Measurements from ENCODE around the gene SPNS2. TPM values are rescaled to one million over a fixed set of nuclear protein-coding genes. Genes with fewer than 3 reads are reported as not detected.
A peak's percentile ranks its signal among the peaks of the same experiment; 100 is the strongest.

SPNS2 gene
- polyA plus RNA-seq (2012; rRNA removed), result 0.08 TPM in 1 of 2 replicates, not detected in the other
- polyA plus RNA-seq (2012; cell fraction: cytosol; rRNA removed), result 0.05 and 0.08 TPM in 2 replicates
- 0.14 and 0.19 TPM in 2 replicates for polyA plus RNA-seq (2012; cell fraction: nucleus; rRNA removed)

- peak; percentile 97 for DNase-seq
- H3K9ac ChIP-seq, result no peak within 1 kb of the TSS
- peak within 1 kb of the TSS; percentile 60; the same call in 1 of the 2 replicates for H3K4me2 ChIP-seq
- no peaks in the 10 kb centered on the region for H3K9me3 ChIP-seq
- H3K27me3 ChIP-seq (ENCODE audit: insufficient read depth), result peaks cover 35% of the 10 kb centered on the region
- WGBS (ENCODE audit: low lambda C conversion rate), result 2% methylated on average over 33 of the region's 117 CpGs
- POLR2A ChIA-PET, result no interaction called here
- peaks cover 5% of the 10 kb centered on the region for H3F3A ChIP-seq (replicated peaks; ENCODE audit: insufficient read depth)
- TF ChIP-seq RXRA (IDR thresholded peaks at IDR 0.05; ENCODE audit: borderline replicate concordance, low read depth) (no peak), GABPA (IDR thresholded peaks at IDR 0.05; ENCODE audit: low read depth) (no peak), EP300 (IDR thresholded peaks at IDR 0.05; ENCODE audit: borderline replicate concordance in 1 of 2, low read depth in 1 of 2, low read length in 1 of 2) (no peak), GATA2 (CRISPR knock-in tag; IDR thresholded peaks at IDR 0.05) (no peak), TAF1 (IDR thresholded peaks at IDR 0.05; ENCODE audit: borderline replicate concordance, low read depth, low read length) (no peak), MXI1 (IDR thresholded peaks at IDR 0.05; ENCODE audit: low read depth, low read length) (0 out of 2 replicates have a peak, but pooled peaks have one; percentile 39)
- no peaks in the 10 kb centered on the region for H3K9me2 ChIP-seq
- CTCF ChIA-PET, result interaction anchor here (0.9 to 2.1 kb wide), 3 partner anchors 10 to 66 kb away, joined by 3 to 7 read pairs (median 4); no protein-coding TSS in a partner anchor
- 0 out of 2 replicates have a peak, but pooled peaks cover 7% of the 10 kb centered on the region for H4K20me1 ChIP-seq (ENCODE audit: insufficient read depth)
- no peaks in the 10 kb centered on the region for H3K36me3 ChIP-seq (replicated peaks in 1 of 2; ENCODE audit: control insufficient read depth in 1 of 2, insufficient read depth in 2 of 2, low read length in 1 of 2)
- peaks cover 0 to 3% of the 10 kb centered on the region in 2 experiments; a peak in 1 of 4 replicates for H3K4me1 ChIP-seq (ENCODE audit: control insufficient read depth in 1 of 2, insufficient read depth in 2 of 2, low read depth in 1 of 2, low read length in 1 of 2)
- H3K27ac ChIP-seq (ENCODE audit: low read depth in 2 of 2, low read length in 1 of 2), result no peak within 1 kb of the TSS
- H3K79me2 ChIP-seq (ENCODE audit: insufficient read depth), result no peaks in the 10 kb centered on the region
- H2AFZ ChIP-seq (ENCODE audit: low read depth), result no peak within 1 kb of the TSS
- peak within 1 kb of the TSS in 1 of 2 experiments; percentile 25; a peak in 1 of 4 replicates for H3K4me3 ChIP-seq (ENCODE audit: low read depth in 2 of 2, low read length in 1 of 2)
These were observed at the start of gene SPNS2 for GRCh38 chr17:4498461-4499397. Gene SPNS2 (plus strand): TSS chr17:4498881. CDS start chr17:4499048, 167 bp downstream.

GRCh38 chr17:4449736-4450135 is 48.9 kb upstream of the SPNS2 start:
- peaks cover 0 to 5% of the 10 kb centered on the region in 2 experiments; a peak in 1 of 4 replicates for H3K4me1 ChIP-seq (ENCODE audit: control insufficient read depth in 1 of 2, insufficient read depth in 2 of 2, low read depth in 1 of 2, low read length in 1 of 2)
- no peak for TF ChIP-seq RCOR1 (IDR thresholded peaks at IDR 0.05; ENCODE audit: low read length)
- TF ChIP-seq NFIC (IDR thresholded peaks at IDR 0.05; ENCODE audit: borderline replicate concordance), result no peak
- no peak for TF ChIP-seq TEAD4 (IDR thresholded peaks at IDR 0.05; ENCODE audit: borderline replicate concordance, insufficient read depth)
- no peak for TF ChIP-seq ELF1 (IDR thresholded peaks at IDR 0.05)
- TF ChIP-seq, protein P1, sequence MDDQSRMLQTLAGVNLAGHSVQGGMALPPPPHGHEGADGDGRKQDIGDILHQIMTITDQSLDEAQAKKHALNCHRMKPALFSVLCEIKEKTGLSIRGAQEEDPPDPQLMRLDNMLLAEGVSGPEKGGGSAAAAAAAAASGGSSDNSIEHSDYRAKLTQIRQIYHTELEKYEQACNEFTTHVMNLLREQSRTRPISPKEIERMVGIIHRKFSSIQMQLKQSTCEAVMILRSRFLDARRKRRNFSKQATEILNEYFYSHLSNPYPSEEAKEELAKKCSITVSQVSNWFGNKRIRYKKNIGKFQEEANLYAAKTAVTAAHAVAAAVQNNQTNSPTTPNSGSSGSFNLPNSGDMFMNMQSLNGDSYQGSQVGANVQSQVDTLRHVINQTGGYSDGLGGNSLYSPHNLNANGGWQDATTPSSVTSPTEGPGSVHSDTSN (IDR thresholded peaks at IDR 0.05), result no peak
- TF ChIP-seq TAF1 (IDR thresholded peaks at IDR 0.05; ENCODE audit: borderline replicate concordance, low read depth, low read length), result no peak
- H3K4me3 ChIP-seq (ENCODE audit: low read depth in 2 of 2, low read length in 1 of 2), result no peak overlapping the region
- H3K79me2 ChIP-seq (ENCODE audit: insufficient read depth), result no peaks in the 10 kb centered on the region
- WGBS (ENCODE audit: low lambda C conversion rate), result 74% methylated on average over 11 of the region's 11 CpGs
- ChIA-PET POLR2A (no interaction called here), CTCF (no interaction called here)
- H3K9ac ChIP-seq, result no peak overlapping the region
- H3K9me3 ChIP-seq, result no peaks in the 10 kb centered on the region
- no peaks in the 10 kb centered on the region for H3K9me2 ChIP-seq
- H3K27ac ChIP-seq (ENCODE audit: low read depth in 2 of 2, low read length in 1 of 2), result no peak overlapping the region
- H4K20me1 ChIP-seq (ENCODE audit: insufficient read depth), result no peaks in the 10 kb centered on the region
- H3K36me3 ChIP-seq (replicated peaks in 1 of 2; ENCODE audit: control insufficient read depth in 1 of 2, insufficient read depth in 2 of 2, low read length in 1 of 2), result no peaks in the 10 kb centered on the region
- no peaks in the 10 kb centered on the region for H3F3A ChIP-seq (replicated peaks; ENCODE audit: insufficient read depth)
- peak; percentile 37 for DNase-seq
- H2AFZ ChIP-seq (ENCODE audit: low read depth), result no peak overlapping the region
- peaks cover 6% of the 10 kb centered on the region; the same call in 1 of the 2 replicates for H3K27me3 ChIP-seq (ENCODE audit: insufficient read depth)
- H3K4me2 ChIP-seq, result no peak overlapping the region

Measured in SK-N-SH (cell line).